H1 (cell line): Measurements from ENCODE around the gene GMCL2. TPM values are rescaled to one million over a fixed set of nuclear protein-coding genes. Genes with fewer than 3 reads are reported as not detected.

Source experiments
- ATF3 ChIP-seq: IDR thresholded peaks from 2 replicates; pipeline ENCODE4 v1.6.1; 2011; ENCODE audit warnings: low read depth, mild to moderate bottlenecking, low read length; ENCODE audit not compliant: insufficient read depth
- BACH1 ChIP-seq: IDR thresholded peaks from 2 replicates; pipeline ENCODE4 v1.6.1; 2012; ENCODE audit warnings: low read length, improper control_type of control experiment
- BCL11A ChIP-seq, 2 experiments: IDR thresholded peaks; one replicate each; pipeline ENCODE4 v1.6.1; 2011; ENCODE audit warnings: low read depth in 2 of 2, low read length in 2 of 2, mild to moderate bottlenecking in 2 of 2
- CREB1 ChIP-seq: IDR thresholded peaks from 2 replicates; pipeline ENCODE4 v1.6.1; 2012; ENCODE audit warnings: inconsistent platforms
- CTBP2 ChIP-seq: IDR thresholded peaks from 2 replicates; pipeline ENCODE4 v1.7.0; 2011; ENCODE audit warnings: borderline replicate concordance, mild to moderate bottlenecking, moderate library complexity, mixed read lengths, low read length; ENCODE audit not compliant: insufficient read depth, insufficient read length
- FOSL1 ChIP-seq: IDR thresholded peaks from 2 replicates; pipeline ENCODE4 v1.6.1; 2011; ENCODE audit warnings: mild to moderate bottlenecking, low read depth, low read length, moderate library complexity; ENCODE audit not compliant: insufficient read depth
- JUND ChIP-seq: IDR thresholded peaks from 2 replicates; pipeline ENCODE4 v1.6.1; 2011; ENCODE audit warnings: mild to moderate bottlenecking, improper control_type of control experiment, low read length
- KDM4A ChIP-seq: IDR thresholded peaks from one replicate; pipeline ENCODE4 v1.7.1; 2012; ENCODE audit warnings: low read depth, mild to moderate bottlenecking, moderate library complexity, low read length, inconsistent platforms; ENCODE audit not compliant: severe bottlenecking
- MAX ChIP-seq: IDR thresholded peaks from 2 replicates; pipeline ENCODE4 v1.6.1; 2012; ENCODE audit warnings: inconsistent platforms
- NRF1 ChIP-seq: IDR thresholded peaks from 2 replicates; pipeline ENCODE4 v1.6.1; 2011; ENCODE audit warnings: mild to moderate bottlenecking, low read depth, low read length, improper control_type of control experiment
- POLR2A ChIP-seq, 2 experiments: IDR thresholded peaks; 1 replicate in 1 of 2; 2 replicates in 1 of 2; pipeline ENCODE4 v1.6.1; 2011; ENCODE audit warnings: low read depth in 2 of 2, low read length in 2 of 2, mild to moderate bottlenecking in 2 of 2; ENCODE audit errors: control extremely low read depth in 1 of 2
- POLR2AphosphoS5 ChIP-seq: IDR thresholded peaks from 2 replicates; pipeline ENCODE4 v1.6.1; 2011; ENCODE audit warnings: low read depth, low read length
- RAD21 ChIP-seq, 2 experiments: IDR thresholded peaks in 1 of 2; conservative IDR thresholded peaks in 1 of 2; 2 replicates each; pipeline ENCODE4 v1.6.1; 2011; ENCODE audit warnings: low read depth in 2 of 2, low read length in 2 of 2, improper control_type of control experiment in 1 of 2, inconsistent platforms in 1 of 2, mild to moderate bottlenecking in 1 of 2, moderate library complexity in 1 of 2
- RBBP5 ChIP-seq: IDR thresholded peaks from 2 replicates; pipeline ENCODE4 v1.7.1; 2012; ENCODE audit warnings: low read depth, mild to moderate bottlenecking, inconsistent platforms, low read length, moderate library complexity, borderline replicate concordance
- RNF2 ChIP-seq: fragments of 200-900, 300-1000 bp; sonication (generic); IDR thresholded peaks from 2 replicates; pipeline ENCODE4 v1.7.1; 2016; ENCODE audit warnings: borderline replicate concordance, low read depth, mild to moderate bottlenecking, antibody characterized with exemption, low read length; ENCODE audit not compliant: poor library complexity, severe bottlenecking; ENCODE audit errors: missing control alignments
- RXRA ChIP-seq: IDR thresholded peaks from 2 replicates; pipeline ENCODE4 v1.6.1; 2011; ENCODE audit warnings: low read depth, mild to moderate bottlenecking, low read length, moderate library complexity; ENCODE audit not compliant: insufficient read depth
- SP1 ChIP-seq: IDR thresholded peaks from 2 replicates; pipeline ENCODE4 v1.6.1; 2011; ENCODE audit warnings: low read depth, low read length
- TAF7 ChIP-seq: optimal IDR thresholded peaks from 2 replicates; pipeline ENCODE3; 2011; ENCODE audit warnings: low read depth, mild to moderate bottlenecking, inconsistent platforms, low read length, moderate library complexity, borderline replicate concordance
- TCF12 ChIP-seq: IDR thresholded peaks from 2 replicates; pipeline ENCODE4 v1.6.1; 2011; ENCODE audit warnings: low read depth, mild to moderate bottlenecking, low read length
- polyA plus RNA-seq, 7 experiments: library from polyadenylated mRNA; depleted of rRNA in 3 of 7; stranded (reverse) in 5 of 7; unstranded in 2 of 7; fragments of >200 nt in 5 of 7; fragments of 200-250 nt in 2 of 7; gene quantifications; 1 replicate in 5 of 7; 2 replicates in 1 of 7; 4 replicates in 1 of 7; pipeline versions ENCODE4 v1.2.1 to v1.2.3, GENCODE V29; 2011 to 2013; ENCODE audit warnings: missing spikeins in 2 of 7, mixed read lengths in 2 of 7
- total RNA-seq: library from RNA; stranded (reverse); fragmentation: NEBNext Ultra II Directional; extraction: Animal tissue kit (Norgen Biotek cat#: 25700); gene quantifications from 2 replicates; pipeline ENCODE4 v1.2.1, GENCODE V29; 2021

Gene GMCL2
- total and polyA plus RNA-seq, 2 of the 8 experiments (the other 6 are each of a cell fraction or from before 2014, with no cell fraction given) = 0.13 TPM; not detected in 1

DNA sequence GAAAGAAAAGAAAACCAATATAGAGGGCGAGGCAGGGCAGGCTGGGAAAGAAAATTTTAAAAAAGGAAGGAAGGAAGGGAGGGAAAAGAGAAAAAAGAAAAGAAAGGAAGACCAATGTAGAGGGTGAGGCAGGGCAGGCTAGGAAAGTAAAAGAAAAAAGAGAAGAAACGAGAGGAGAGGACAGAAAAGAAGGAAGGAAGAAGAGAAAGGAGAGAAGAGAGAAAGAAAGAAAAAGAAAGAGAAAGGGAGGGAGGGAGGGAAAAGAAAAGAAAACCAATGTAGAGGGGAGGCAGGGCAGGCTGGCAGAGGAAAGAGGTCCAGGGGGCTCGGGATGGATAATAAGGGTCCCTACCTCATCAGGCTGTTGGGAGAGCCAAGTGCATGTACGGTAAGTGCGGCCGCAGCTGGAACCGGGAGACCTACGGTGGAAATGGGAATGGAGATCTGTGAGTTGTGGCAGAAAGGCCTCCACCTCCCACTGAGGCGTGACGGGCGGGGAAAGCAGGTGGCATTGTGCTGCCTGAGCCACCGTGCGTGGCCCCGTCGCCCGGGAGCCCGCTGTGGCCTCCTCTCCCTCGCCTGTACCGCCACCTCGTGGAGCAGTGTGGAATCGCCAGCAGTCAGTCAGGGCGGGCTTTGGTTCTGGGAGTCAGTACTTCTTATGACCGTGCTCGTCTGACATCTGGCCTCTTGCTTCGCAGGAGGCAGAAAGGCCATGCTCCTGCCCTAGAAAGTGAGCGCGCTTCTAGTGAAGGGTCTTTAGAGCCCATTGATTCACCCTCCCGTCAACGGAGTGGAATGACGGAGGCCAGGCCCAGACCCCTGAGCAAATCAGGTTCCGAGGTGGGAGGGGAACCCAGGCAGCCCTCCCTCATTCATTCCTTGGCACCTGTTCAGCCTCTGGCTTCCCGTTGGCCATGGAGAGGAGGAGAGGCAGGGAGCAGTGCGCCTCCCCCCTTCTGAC is 23.1 kb downstream of the GMCL2 start (continued):
- TF ChIP-seq ATF3 = no peak
- peak; percentile 55 for TF ChIP-seq BACH1
- TF ChIP-seq SP1 = no peak
- TF ChIP-seq POLR2A (IDR thresholded peaks at IDR 0.05; ENCODE audit: control extremely low read depth in 1 of 2, low read depth in 2 of 2, low read length in 2 of 2) = 0 out of 3 replicates have a peak, but pooled peaks of 1 of the 2 experiments have one; percentile 22
- TF ChIP-seq CREB1 = peak; percentile 17; the same call in 1 of the 2 replicates
- TF ChIP-seq RNF2 = no peak
- TF ChIP-seq BCL11A (IDR thresholded peaks at IDR 0.05; ENCODE audit: low read depth in 2 of 2, low read length in 2 of 2) = no peak
- TF ChIP-seq MAX = peak; percentile 83
- no peak for TF ChIP-seq POLR2AphosphoS5
- TF ChIP-seq TCF12 = 0 out of 2 replicates have a peak, but pooled peaks have one; percentile 30
- TF ChIP-seq RXRA = no peak
- TF ChIP-seq RAD21 (IDR thresholded peaks at IDR 0.05 in 1 of 2, conservative IDR thresholded peaks at IDR 0.05 in 1 of 2; ENCODE audit: low read depth in 2 of 2, low read length in 2 of 2) = peak; percentile 96 to 98
- no peak; the same call in 1 of the 2 replicates for TF ChIP-seq RBBP5
- no peak for TF ChIP-seq NRF1
- TF ChIP-seq CTBP2 = no peak
- TF ChIP-seq TAF7 = no peak
- no peak for TF ChIP-seq FOSL1
- TF ChIP-seq JUND = no peak
- TF ChIP-seq KDM4A = peak; percentile 77
